Body of pancreas (tissue), 4 donors: ENCODE data around the gene BASP1. TPM values are rescaled to one million over a fixed set of nuclear protein-coding genes. Genes with fewer than 3 reads are reported as not detected.

ENCODE experiments used
- ATAC-seq: fragments of 150-250 bp; one replicate; pipeline ENCODE4 v1.9.1; 2016
- DNase-seq, 4 donors: peaks; one replicate each; pipeline ENCODE4 v3.0.0-alpha.2; 2019
- H3K27ac ChIP-seq, 4 donors: fragments of 200-600 bp; sonication (generic); 1 replicate in 3 of 4; 2 replicates in 1 of 4; pipeline versions ENCODE4 v1.5.1 to v1.6.1; 2016 to 2019; ENCODE audit warnings: mild to moderate bottlenecking in 1 of 4, mixed read lengths in 1 of 4, moderate library complexity in 1 of 4
- H3K27me3 ChIP-seq, 2 donors: fragments of 200-600 bp; sonication (generic); one replicate each; pipeline ENCODE4 v1.6.0; 2016; ENCODE audit warnings: mild to moderate bottlenecking in 1 of 2
- H3K36me3 ChIP-seq, 2 donors: fragments of 200-600 bp; sonication (generic); replicated peaks in 1 of 2; 2 replicates each; pipeline ENCODE4 v1.5.1; 2016; ENCODE audit warnings: low read depth in 2 of 2; ENCODE audit not compliant: insufficient read depth in 1 of 2
- H3K4me1 ChIP-seq: fragments of 200-600 bp; sonication (generic); one replicate; pipeline ENCODE4 v1.6.0; 2016
- H3K4me3 ChIP-seq, 2 donors: fragments of 200-600 bp; sonication (generic); 1 replicate in 1 of 2; 2 replicates in 1 of 2; pipeline ENCODE4 v1.5.1; 2016 to 2019
- H3K9me3 ChIP-seq, 3 donors: fragments of 200-600 bp; sonication (generic); 1 replicate in 2 of 3; 2 replicates in 1 of 3; pipeline ENCODE4 v1.5.1; 2016
- CTCF ChIP-seq, 7 experiments: fragments of 450-650 bp in 4 of 7; fragments of 200-600 bp in 3 of 7; sonication (generic) in 3 of 7; IDR thresholded peaks; one replicate each; pipeline ENCODE4 v1.5.1; 2016 to 2019; ENCODE audit warnings: antibody characterized with exemption in 7 of 7
- POLR2A ChIP-seq, 3 donors: fragments of 450-650 bp; IDR thresholded peaks; one replicate each; pipeline ENCODE4 v1.6.1; 2016; ENCODE audit warnings: antibody characterized with exemption in 3 of 3, mild to moderate bottlenecking in 2 of 3
- WGBS, 2 donors: methylation state at CpG; one replicate each; pipeline ENCODE4 v1.1.5; 2017; 5-methylcytosine and 5-hydroxymethylcytosine counted together
- intact Hi-C: fragments of 100-400 bp; cut with DNase I; formaldehyde crosslinking; loops from one replicate; pipeline ENCODE4 v1.15.1; 2023
- total RNA-seq, 2 donors: library from RNA; depleted of rRNA; stranded (reverse); fragments of >200 nt; gene quantifications; one replicate each; pipeline ENCODE4 v1.1.0, GENCODE V29; 2016

Gene BASP1
- total RNA-seq, 2 donors from 2014 or later = 4.0 to 4.7 TPM

DNA sequence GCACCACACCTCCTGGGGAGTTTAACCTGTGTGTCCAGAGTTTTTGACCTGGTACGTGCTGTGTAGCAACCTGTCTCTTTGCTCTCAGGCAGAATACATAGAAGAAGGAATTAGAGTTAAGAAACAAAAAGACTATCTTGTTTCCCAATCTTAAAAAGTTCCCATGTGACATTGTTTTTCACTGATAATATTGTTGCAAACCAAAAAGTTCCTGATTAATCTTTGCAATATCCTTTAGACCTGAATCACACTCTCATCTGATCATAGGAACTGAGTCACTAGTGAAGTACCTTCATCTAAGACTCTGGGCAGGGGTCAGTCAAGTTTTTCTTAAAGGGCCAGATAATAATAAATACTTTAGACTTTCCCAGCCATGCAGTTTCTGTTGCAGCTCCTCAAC, 35.1 kb downstream of the BASP1 start:
- H3K27ac ChIP-seq = no peak overlapping the region
- no peak for ATAC-seq

DNA sequence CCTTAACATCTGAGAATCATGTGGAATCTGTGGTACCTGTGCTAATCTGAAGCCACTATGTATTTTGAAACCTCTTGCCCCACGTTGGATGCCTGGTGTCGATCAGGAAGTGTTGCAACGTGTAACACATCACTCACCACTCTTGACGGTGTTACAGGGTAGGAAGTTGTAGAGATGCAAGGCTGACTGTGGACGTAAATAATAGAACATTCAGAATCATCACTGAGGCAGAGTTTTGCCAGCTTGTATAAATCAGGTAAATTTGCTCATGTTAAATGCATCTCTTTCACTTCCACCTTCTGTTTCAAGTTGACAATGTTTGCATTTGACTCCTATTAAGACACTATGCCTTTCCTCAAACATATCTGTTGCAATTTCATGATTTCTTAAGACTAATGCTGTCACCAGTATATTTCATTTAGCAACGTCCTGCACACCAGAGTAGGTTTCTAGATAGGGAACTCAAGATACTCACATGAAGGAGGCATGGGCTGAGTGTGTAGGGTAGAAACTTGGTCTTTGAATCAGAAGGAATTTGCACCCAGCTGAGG, 38.1 kb downstream of the BASP1 start:
- Histone ChIP-seq H3K4me1 (no peaks in the 10 kb centered on the region), H3K27ac (no peak overlapping the region), H3K4me3 (no peak overlapping the region), H3K9me3 (no peaks in the 10 kb centered on the region), H3K27me3 (no peaks in the 10 kb centered on the region), H3K36me3 (no peaks in the 10 kb centered on the region)
- no peak for TF ChIP-seq POLR2A (IDR thresholded peaks at IDR 0.05)
- TF ChIP-seq CTCF (IDR thresholded peaks at IDR 0.05) = no peak
- ATAC-seq = no peak
- intact Hi-C loops = no loop called here
- DNase-seq = peak in 1 of 4 donors; percentile 20
- 34 to 47% methylated on average over 6 of the region's 6 CpGs for WGBS, 2 donors

More for the DNA sequence above, 35.1 kb downstream of the BASP1 start:
- intact Hi-C loops = no loop called here
- no peaks in the 10 kb centered on the region for H3K27me3 ChIP-seq
- no peak overlapping the region for H3K4me3 ChIP-seq
- no peaks in the 10 kb centered on the region for H3K36me3 ChIP-seq
- H3K4me1 ChIP-seq = no peaks in the 10 kb centered on the region
- no peak for DNase-seq
- WGBS, 2 donors = 66 to 68% methylated on average over 1 of the region's 1 CpG
- H3K9me3 ChIP-seq = no peaks in the 10 kb centered on the region
- no peak for TF ChIP-seq CTCF (IDR thresholded peaks at IDR 0.05)
- TF ChIP-seq POLR2A (IDR thresholded peaks at IDR 0.05) = no peak

GRCh38 chr5:17256171-17256570, 38.7 kb downstream of the BASP1 start:
- Histone ChIP-seq H3K4me3 (no peak overlapping the region), H3K9me3 (no peaks in the 10 kb centered on the region), H3K36me3 (no peaks in the 10 kb centered on the region), H3K27ac (no peak overlapping the region), H3K27me3 (no peaks in the 10 kb centered on the region), H3K4me1 (no peaks in the 10 kb centered on the region)
- ATAC-seq (no peak), DNase-seq (no peak)
- intact Hi-C loops = no loop called here
- no peak for TF ChIP-seq CTCF (IDR thresholded peaks at IDR 0.05)
- 41 to 49% methylated on average over 3 of the region's 3 CpGs for WGBS, 2 donors

GRCh38 chr5:17256839-17257238, 39.4 kb downstream of the BASP1 start:
- no peak for TF ChIP-seq CTCF (IDR thresholded peaks at IDR 0.05)
- no peak for TF ChIP-seq POLR2A (IDR thresholded peaks at IDR 0.05)

DNA sequence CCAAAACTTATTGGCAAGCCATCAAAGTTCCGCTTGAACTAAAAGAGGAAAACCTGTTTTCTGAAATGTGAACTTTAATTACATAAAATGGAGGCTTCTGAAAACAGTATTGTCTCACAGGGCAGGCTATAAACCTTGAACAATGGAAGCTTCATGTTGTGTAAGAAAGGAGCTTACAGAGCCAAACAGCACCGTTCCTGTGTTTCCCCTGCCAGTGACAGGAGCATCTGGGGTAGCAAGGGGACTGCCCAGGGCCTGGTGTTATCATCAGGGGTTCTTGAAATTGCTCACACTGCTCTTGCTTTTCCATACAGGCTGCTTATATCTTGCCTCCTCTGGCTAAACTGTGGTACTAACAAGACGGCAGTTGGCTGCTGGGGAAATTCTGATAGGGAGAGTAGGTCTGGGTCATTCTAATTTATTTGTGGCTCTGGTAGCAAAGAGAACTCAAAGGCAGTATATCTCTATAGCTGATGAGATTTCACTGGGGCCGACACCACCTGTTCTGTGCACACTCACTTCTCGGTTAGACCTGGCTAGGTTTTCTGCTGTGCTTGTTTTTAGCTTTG, 40.4 kb downstream of the BASP1 start:
- intact Hi-C loops = no loop called here
- H3K27ac ChIP-seq = no peak overlapping the region

More at GRCh38 chr5:17256839-17257238, 39.4 kb downstream of the BASP1 start:
- Histone ChIP-seq H3K27me3 (no peaks in the 10 kb centered on the region), H3K27ac (no peak overlapping the region), H3K36me3 (no peaks in the 10 kb centered on the region), H3K4me3 (no peak overlapping the region), H3K4me1 (no peaks in the 10 kb centered on the region), H3K9me3 (no peaks in the 10 kb centered on the region)
- DNase-seq (no peak), ATAC-seq (no peak)
- intact Hi-C loops = no loop called here

More for the DNA sequence above, 40.4 kb downstream of the BASP1 start:
- Histone ChIP-seq H3K4me3 (no peak overlapping the region), H3K4me1 (no peaks in the 10 kb centered on the region), H3K27me3 (no peaks in the 10 kb centered on the region), H3K9me3 (no peaks in the 10 kb centered on the region), H3K36me3 (no peaks in the 10 kb centered on the region)
- no peak for ATAC-seq
- WGBS, 2 donors = 52 to 55% methylated on average over 5 of the region's 5 CpGs
- no peak for DNase-seq
- TF ChIP-seq POLR2A (IDR thresholded peaks at IDR 0.05) (no peak), CTCF (IDR thresholded peaks at IDR 0.05) (no peak)
